ENCODE data around the gene GOLGA8F.
"Not testable (repeated sequence)": the region's sequence is repeated elsewhere in the genome, so short reads cannot be mapped to it uniquely, and the experiment has no call there.

GOLGA8F gene, protein sequence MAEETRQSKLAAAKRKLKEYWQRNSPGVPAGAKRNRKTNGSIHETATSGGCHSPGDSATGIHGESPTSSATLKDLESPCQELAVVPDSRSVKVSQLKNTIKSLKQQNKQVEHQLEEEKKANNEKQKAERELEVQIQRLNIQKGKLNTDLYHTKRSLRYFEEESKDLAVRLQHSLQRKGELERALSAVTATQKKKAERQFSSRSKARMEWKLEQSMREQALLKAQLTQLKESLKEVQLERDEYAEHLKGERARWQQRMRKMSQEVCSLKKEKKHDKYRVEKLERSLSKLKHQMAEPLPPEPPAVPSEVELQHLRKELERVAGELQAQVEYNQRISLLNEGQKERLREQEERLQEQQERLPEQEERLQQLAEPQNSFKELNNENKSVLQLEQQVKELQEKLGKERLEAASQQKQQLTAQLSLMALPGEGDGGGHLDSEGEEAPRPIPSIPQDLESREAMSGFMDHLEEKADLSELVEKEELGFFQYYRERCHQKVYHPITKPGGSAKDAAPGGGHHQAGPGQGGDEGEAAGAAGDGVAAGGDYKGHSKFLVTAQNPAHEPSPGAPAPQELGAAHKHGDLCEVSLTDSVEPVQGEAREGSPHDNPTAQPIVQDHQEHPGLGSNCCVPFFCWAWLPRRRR
- total RNA-seq, result 0.10 to 1.0 reads per million in 2 donors

- not testable (repeated sequence) for DNase-seq
Measured at GRCh38 chr15:28378364-28378763, at the start of gene GOLGA8F. Gene GOLGA8F, plus strand, starts transcription at chr15:28378664. Its CDS starts 98 bp downstream, at chr15:28378762.

- not testable (repeated sequence) for DNase-seq
Measured at GRCh38 chr15:28357984-28358383, 20.5 kb upstream of the GOLGA8F start, which contains the start of gene GOLGA6L24. Gene GOLGA6L24, minus strand, starts transcription at chr15:28358084. Its CDS starts 61 bp downstream, at chr15:28358023.

DNA sequence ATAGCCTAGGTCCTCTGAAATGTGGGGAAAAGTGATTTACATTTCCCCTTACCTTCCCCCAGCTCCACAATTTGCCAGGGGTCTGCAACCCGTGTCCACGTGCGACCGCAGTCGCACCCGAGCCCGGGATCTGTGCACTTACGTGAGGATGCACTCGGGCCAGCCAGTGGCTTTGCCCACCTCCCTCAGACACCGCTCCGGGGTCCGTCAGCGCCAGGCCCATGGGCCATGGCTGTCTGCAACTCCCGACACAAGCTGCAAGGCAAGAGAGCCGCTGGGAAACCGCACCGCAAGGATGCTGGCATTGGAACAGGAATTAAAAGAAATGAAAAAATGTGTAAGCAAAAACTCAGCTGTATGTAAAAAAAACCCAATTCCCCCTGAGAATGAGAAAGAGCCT, 13.0 kb upstream of the GOLGA8F start:
- DNase-seq, result not testable (repeated sequence)

DNA sequence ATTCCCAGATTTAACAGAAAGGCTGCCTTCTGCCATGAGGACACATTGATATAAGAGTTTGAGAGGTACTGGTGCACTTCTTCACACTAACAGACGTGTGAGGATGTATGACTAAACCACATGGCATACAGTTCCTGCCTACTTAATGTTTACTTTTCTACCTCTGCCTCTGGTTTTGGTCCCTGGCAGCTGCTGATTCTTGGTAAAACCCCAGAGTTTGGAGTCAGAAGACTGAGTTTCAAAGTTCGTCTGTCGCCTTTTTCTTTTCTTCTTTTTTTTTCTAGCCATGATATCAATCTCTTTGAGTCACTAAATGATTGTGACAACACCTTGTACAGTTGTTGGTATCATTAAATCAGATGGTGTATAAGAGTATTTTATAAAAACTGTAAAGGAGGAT, 1.6 kb downstream of the GOLGA8F start:
- DNase-seq, result not testable (repeated sequence)

- DNase-seq, result not testable (repeated sequence)
Measured at GRCh38 chr15:28396022-28396421, 17.6 kb downstream of the GOLGA8F start.

DNA sequence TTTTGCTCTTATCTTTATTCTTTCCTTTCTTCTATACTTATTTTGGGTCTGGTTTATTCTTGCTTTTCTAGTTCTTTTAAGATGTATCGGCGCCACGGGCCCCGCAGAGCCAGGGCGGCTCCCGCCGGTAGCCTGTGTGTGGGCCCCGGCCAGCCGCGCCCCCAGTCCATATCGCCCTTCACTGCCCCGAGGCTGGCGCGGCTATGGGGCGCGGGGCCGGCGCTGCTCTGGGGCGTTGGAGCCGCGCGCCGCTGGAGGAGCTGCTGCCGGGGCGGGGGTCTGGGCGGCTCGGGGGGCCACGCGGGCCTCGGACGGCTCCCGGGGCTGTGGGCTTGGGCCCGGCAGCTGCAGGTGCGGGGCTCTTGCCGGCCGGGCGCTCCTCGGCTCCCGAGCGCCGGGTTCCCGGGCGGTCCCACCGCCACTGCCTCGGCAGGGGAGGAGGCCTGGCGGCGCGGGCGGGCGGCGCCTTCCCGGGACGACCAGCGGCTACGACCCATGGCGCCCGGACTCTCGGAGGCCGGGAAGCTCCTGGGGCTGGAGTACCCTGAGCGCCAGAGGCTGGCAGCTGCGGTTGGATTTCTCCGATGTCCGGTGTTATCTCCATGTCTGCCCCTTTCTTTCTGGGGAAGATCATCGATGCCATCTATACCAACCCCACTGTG, 24.4 kb downstream of the GOLGA8F start:
- DNase-seq, result not testable (repeated sequence)

DNA sequence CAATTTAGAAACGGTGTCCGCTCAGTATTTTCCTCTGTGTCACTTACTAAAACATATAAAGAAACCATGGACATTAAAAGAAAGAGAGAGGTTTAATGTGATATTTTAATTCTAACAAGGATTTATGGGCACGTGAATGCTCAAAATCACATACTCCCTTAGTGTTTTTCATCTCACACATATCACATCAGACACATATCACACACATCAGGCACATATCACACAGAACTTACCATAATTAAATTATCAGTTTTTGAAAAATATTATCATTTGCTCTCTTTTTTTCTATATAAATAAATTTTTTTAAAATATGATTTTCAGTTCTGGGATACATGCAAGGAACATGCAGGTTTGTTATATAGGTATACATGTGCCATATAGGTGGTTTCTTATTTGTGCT, 42.0 kb downstream of the GOLGA8F start:
- not testable (repeated sequence) for DNase-seq

DNA sequence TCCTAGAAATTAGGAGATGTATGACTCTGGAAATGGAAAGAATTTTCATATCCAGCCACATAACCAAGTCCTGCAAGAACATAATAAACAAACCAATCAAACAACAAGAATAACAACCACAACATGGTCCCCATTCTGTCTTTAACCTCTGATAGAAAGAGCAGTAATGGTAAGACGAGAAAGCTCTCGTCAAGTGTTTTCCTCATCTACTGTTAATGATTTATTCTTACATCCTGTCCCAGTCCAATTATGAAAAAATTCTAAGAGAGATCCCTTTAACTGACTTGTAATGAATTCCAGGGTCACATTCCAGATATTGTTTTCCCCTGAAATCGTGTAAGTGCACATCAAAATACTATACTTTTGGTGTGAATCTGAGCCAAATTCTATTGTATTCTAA, 57.1 kb downstream of the GOLGA8F start:
- not testable (repeated sequence) for DNase-seq

Data from activated gamma-delta T cell (primary cell).